ENCODE data around the gene CCKAR. TPM values are rescaled to one million over a fixed set of nuclear protein-coding genes. Genes with fewer than 3 reads are reported as not detected.
"Not testable (repeated sequence)": the region's sequence is repeated elsewhere in the genome, so short reads cannot be mapped to it uniquely, and the experiment has no call there.

CCKAR gene
- total and polyA plus RNA-seq, 2 experiments from 2014 or later, result not detected

DNA sequence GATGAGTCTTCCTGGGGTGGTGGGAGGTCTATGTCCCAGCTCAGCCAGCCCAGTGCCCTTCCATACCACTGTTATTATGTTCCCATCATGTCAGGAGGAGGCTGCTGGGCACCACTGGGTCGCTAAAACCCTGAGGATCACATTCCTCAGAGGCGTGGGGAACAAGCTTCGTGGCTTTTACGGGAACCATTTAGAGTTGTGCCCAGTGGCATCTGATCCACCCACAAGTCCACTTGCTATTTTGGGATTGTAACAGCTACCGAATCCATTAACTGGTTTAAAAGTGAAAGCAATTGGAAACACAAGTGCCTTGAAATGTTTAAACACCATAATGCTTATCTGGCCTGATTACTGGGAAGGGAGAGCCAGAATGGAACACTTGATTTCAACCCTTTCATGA, 13.1 kb upstream of the CCKAR start (continued):
- TF ChIP-seq, protein P1, sequence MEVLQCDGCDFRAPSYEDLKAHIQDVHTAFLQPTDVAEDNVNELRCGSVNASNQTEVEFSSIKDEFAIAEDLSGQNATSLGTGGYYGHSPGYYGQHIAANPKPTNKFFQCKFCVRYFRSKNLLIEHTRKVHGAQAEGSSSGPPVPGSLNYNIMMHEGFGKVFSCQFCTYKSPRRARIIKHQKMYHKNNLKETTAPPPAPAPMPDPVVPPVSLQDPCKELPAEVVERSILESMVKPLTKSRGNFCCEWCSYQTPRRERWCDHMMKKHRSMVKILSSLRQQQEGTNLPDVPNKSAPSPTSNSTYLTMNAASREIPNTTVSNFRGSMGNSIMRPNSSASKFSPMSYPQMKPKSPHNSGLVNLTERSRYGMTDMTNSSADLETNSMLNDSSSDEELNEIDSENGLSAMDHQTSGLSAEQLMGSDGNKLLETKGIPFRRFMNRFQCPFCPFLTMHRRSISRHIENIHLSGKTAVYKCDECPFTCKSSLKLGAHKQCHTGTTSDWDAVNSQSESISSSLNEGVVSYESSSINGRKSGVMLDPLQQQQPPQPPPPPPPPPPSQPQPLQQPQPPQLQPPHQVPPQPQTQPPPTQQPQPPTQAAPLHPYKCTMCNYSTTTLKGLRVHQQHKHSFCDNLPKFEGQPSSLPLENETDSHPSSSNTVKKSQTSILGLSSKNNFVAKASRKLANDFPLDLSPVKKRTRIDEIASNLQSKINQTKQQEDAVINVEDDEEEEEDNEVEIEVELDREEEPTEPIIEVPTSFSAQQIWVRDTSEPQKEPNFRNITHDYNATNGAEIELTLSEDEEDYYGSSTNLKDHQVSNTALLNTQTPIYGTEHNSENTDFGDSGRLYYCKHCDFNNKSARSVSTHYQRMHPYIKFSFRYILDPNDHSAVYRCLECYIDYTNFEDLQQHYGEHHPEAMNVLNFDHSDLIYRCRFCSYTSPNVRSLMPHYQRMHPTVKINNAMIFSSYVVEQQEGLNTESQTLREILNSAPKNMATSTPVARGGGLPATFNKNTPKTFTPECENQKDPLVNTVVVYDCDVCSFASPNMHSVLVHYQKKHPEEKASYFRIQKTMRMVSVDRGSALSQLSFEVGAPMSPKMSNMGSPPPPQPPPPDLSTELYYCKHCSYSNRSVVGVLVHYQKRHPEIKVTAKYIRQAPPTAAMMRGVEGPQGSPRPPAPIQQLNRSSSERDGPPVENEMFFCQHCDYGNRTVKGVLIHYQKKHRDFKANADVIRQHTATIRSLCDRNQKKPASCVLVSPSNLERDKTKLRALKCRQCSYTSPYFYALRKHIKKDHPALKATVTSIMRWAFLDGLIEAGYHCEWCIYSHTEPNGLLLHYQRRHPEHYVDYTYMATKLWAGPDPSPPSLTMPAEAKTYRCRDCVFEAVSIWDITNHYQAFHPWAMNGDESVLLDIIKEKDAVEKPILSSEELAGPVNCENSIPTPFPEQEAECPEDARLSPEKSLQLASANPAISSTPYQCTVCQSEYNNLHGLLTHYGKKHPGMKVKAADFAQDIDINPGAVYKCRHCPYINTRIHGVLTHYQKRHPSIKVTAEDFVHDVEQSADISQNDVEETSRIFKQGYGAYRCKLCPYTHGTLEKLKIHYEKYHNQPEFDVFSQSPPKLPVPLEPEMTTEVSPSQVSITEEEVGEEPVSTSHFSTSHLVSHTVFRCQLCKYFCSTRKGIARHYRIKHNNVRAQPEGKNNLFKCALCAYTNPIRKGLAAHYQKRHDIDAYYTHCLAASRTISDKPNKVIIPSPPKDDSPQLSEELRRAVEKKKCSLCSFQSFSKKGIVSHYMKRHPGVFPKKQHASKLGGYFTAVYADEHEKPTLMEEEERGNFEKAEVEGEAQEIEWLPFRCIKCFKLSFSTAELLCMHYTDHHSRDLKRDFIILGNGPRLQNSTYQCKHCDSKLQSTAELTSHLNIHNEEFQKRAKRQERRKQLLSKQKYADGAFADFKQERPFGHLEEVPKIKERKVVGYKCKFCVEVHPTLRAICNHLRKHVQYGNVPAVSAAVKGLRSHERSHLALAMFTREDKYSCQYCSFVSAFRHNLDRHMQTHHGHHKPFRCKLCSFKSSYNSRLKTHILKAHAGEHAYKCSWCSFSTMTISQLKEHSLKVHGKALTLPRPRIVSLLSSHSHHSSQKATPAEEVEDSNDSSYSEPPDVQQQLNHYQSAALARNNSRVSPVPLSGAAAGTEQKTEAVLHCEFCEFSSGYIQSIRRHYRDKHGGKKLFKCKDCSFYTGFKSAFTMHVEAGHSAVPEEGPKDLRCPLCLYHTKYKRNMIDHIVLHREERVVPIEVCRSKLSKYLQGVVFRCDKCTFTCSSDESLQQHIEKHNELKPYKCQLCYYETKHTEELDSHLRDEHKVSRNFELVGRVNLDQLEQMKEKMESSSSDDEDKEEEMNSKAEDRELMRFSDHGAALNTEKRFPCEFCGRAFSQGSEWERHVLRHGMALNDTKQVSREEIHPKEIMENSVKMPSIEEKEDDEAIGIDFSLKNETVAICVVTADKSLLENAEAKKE (CRISPR knock-in tag; IDR thresholded peaks at IDR 0.05), result no peak
- TF ChIP-seq POLR2AphosphoS5 (IDR thresholded peaks at IDR 0.05; ENCODE audit: low read depth), result no peak
- TF ChIP-seq, protein P2, sequence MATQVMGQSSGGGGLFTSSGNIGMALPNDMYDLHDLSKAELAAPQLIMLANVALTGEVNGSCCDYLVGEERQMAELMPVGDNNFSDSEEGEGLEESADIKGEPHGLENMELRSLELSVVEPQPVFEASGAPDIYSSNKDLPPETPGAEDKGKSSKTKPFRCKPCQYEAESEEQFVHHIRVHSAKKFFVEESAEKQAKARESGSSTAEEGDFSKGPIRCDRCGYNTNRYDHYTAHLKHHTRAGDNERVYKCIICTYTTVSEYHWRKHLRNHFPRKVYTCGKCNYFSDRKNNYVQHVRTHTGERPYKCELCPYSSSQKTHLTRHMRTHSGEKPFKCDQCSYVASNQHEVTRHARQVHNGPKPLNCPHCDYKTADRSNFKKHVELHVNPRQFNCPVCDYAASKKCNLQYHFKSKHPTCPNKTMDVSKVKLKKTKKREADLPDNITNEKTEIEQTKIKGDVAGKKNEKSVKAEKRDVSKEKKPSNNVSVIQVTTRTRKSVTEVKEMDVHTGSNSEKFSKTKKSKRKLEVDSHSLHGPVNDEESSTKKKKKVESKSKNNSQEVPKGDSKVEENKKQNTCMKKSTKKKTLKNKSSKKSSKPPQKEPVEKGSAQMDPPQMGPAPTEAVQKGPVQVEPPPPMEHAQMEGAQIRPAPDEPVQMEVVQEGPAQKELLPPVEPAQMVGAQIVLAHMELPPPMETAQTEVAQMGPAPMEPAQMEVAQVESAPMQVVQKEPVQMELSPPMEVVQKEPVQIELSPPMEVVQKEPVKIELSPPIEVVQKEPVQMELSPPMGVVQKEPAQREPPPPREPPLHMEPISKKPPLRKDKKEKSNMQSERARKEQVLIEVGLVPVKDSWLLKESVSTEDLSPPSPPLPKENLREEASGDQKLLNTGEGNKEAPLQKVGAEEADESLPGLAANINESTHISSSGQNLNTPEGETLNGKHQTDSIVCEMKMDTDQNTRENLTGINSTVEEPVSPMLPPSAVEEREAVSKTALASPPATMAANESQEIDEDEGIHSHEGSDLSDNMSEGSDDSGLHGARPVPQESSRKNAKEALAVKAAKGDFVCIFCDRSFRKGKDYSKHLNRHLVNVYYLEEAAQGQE (IDR thresholded peaks at IDR 0.05; ENCODE audit: unreplicated experiment), result no peak

DNA sequence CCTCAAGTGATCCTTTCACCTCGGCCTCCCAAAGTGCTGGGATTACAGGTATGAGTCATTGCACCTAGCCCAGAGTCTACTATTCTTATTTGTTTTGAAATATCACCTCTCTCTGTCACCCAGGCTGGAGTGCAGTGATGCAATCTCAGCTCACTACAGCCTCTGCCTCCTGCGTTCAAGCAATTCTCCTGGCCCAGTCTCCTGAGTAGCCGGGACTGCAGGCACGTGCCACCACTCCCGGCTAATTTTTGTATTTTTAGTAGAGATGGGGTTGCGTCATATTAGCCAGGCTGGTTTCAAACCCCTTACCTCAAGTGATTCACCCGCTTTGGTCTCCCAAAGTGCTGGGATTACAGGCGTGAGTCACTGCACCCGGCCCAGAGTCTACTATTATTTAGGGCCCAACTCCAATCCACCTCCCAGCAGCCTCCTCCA, 10.3 kb upstream of the CCKAR start:
- not testable (repeated sequence) for H3K4me3 ChIP-seq; H3K9me3 Mint-ChIP-seq; H3K36me3 ChIP-seq (ENCODE audit: insufficient read depth); H3K27me3 ChIP-seq (ENCODE audit: insufficient read depth); H3K79me2 ChIP-seq (replicated peaks; ENCODE audit: insufficient read depth); H3K4me3 Mint-ChIP-seq; ATAC-seq; H4K20me1 ChIP-seq (replicated peaks; ENCODE audit: insufficient read depth); H3K9me2 ChIP-seq (ENCODE audit: insufficient read depth); H3K4me2 ChIP-seq; H3K27ac Mint-ChIP-seq; H3K4me1 ChIP-seq (ENCODE audit: insufficient read depth); DNase-seq (ENCODE audit: low spot score); H3K36me3 Mint-ChIP-seq (ENCODE audit: low read depth); H3F3A ChIP-seq (replicated peaks; ENCODE audit: low read depth); H2AFZ ChIP-seq; H3K4me1 Mint-ChIP-seq; H3K27ac ChIP-seq (ENCODE audit: low read depth)
- peaks cover 12% of the 10 kb centered on the region for H3K27me3 Mint-ChIP-seq (ENCODE audit: insufficient read depth, low read depth, poor library complexity)
